ENCODE data around the gene MYBPH. TPM values are rescaled to one million over a fixed set of nuclear protein-coding genes. Genes with fewer than 3 reads are reported as not detected.

The MYBPH gene
- total and polyA plus RNA-seq, 10 of the 15 experiments (the other 5 are each of a cell fraction or from before 2014, with no cell fraction given), result 0.06 to 0.10 TPM; not detected in 8

DNA sequence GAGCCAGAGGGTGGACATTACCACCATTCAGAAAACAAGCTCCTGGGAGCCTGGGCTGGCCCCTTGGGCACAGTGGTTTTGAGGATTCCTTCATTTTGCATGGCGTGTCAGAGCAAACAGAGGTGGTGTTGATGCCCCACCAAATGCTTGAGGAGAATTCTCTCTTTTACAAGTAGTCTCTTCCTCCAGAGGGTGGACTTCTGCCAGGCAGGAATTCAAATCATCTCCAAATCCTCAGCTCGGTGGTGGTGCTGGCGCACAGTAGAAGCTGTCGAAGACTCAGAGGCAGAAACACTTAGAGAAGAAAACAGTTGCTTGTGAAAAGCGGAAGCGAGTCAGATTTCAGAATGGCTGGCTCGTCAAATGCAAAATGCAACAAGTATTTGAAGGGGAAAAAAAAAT, 14.3 kb upstream of the MYBPH start:
- ChIA-PET CTCF (interaction anchor here (1.1 to 1.3 kb wide), 2 partner anchors 17 to 151 kb away, joined by 3 to 4 read pairs; no protein-coding TSS in a partner anchor), SMC1A (ENCODE audit: uncharacterized antibody, unreplicated experiment) (interaction anchor here (0.9 to 2.3 kb wide), 2 partner anchors 17 to 19 kb away, joined by 3 to 8 read pairs; no protein-coding TSS in a partner anchor), POLR2A (no interaction called here), RAD21 (ENCODE audit: unreplicated experiment) (no interaction called here)
- Histone ChIP-seq H3K27ac (ENCODE audit: control insufficient read depth, insufficient read depth) (no peak overlapping the region), H3K9me3 (replicated peaks; ENCODE audit: control insufficient read depth, insufficient read depth, low read length) (no peaks in the 10 kb centered on the region), H3K27me3 (replicated peaks in 1 of 2; ENCODE audit: control insufficient read depth in 2 of 2, insufficient read depth in 2 of 2, low read length in 1 of 2) (no peaks in the 10 kb centered on the region), H2AFZ (ENCODE audit: control insufficient read depth, low read depth, low read length) (no peak overlapping the region), H3K4me3 (no peak overlapping the region), H3K36me3 (ENCODE audit: control insufficient read depth in 2 of 2, insufficient read depth in 2 of 2, low read length in 1 of 2) (no peaks in the 10 kb centered on the region), H3K4me2 (ENCODE audit: control insufficient read depth, insufficient read depth) (no peak overlapping the region), H3K79me2 (ENCODE audit: control insufficient read depth, insufficient read depth, low read length) (no peaks in the 10 kb centered on the region), H3K9ac (ENCODE audit: control insufficient read depth, insufficient read depth, low read length) (no peak overlapping the region), H4K20me1 (ENCODE audit: control insufficient read depth, insufficient read depth) (no peaks in the 10 kb centered on the region), H3K4me1 (ENCODE audit: control insufficient read depth, insufficient read depth, low read length) (no peaks in the 10 kb centered on the region)
- in situ Hi-C loops (cut with MboI), result no loop called here
- TF ChIP-seq, protein P1, sequence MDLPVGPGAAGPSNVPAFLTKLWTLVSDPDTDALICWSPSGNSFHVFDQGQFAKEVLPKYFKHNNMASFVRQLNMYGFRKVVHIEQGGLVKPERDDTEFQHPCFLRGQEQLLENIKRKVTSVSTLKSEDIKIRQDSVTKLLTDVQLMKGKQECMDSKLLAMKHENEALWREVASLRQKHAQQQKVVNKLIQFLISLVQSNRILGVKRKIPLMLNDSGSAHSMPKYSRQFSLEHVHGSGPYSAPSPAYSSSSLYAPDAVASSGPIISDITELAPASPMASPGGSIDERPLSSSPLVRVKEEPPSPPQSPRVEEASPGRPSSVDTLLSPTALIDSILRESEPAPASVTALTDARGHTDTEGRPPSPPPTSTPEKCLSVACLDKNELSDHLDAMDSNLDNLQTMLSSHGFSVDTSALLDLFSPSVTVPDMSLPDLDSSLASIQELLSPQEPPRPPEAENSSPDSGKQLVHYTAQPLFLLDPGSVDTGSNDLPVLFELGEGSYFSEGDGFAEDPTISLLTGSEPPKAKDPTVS (IDR thresholded peaks at IDR 0.05; ENCODE audit: low read depth, low read length), result no peak
- TF ChIP-seq BCLAF1 (IDR thresholded peaks at IDR 0.05) (no peak), NFYB (IDR thresholded peaks at IDR 0.05; ENCODE audit: insufficient read depth, low read depth, low read length) (no peak), SMAD5 (IDR thresholded peaks at IDR 0.05; ENCODE audit: low read depth) (no peak), RFX5 (IDR thresholded peaks at IDR 0.05; ENCODE audit: low read depth, low read length) (no peak), SMC3 (IDR thresholded peaks at IDR 0.05; ENCODE audit: borderline replicate concordance, low read length) (no peak), ZSCAN29 (IDR thresholded peaks at IDR 0.05) (no peak), CEBPB (IDR thresholded peaks at IDR 0.05; ENCODE audit: borderline replicate concordance in 1 of 2, low read depth in 2 of 2, low read length in 2 of 2) (no peak), MYB (IDR thresholded peaks at IDR 0.05; ENCODE audit: borderline replicate concordance, low read depth, low read length) (no peak), PBX3 (IDR thresholded peaks at IDR 0.05; ENCODE audit: insufficient replicate concordance, low read depth, low read length) (no peak)
- TF ChIP-seq, protein P2, sequence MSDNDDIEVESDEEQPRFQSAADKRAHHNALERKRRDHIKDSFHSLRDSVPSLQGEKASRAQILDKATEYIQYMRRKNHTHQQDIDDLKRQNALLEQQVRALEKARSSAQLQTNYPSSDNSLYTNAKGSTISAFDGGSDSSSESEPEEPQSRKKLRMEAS (IDR thresholded peaks at IDR 0.05; ENCODE audit: low read depth, low read length), result no peak
- intact Hi-C loops (cut with micrococcal nuclease; ENCODE audit: unreplicated experiment), result no loop called here
- ATAC-seq (no peak), FAIRE-seq (no peak), DNase-seq (ENCODE audit: low read depth, low spot score) (no peak)
- WGBS (ENCODE audit: insufficient coverage, insufficient replicate concordance, low lambda C conversion rate, missing lambda C conversion rate), result 51% methylated on average over 7 of the region's 7 CpGs
- BruUV-seq (replicated peaks), result no TSS peak
